HepG2 (cell line): ENCODE results near the gene RBSN. TPM values are rescaled to one million over a fixed set of nuclear protein-coding genes. Genes with fewer than 3 reads are reported as not detected.

Experiments used
- ADNP ChIP-seq: sonication (generic); formaldehyde crosslinking; IDR thresholded peaks from 2 replicates; pipeline ENCODE4 v1.4.0; 2020; ENCODE audit warnings: missing genetic modification reagents
- BRCA1 ChIP-seq: sonication (generic); formaldehyde crosslinking; IDR thresholded peaks from 2 replicates; pipeline ENCODE4 v1.4.0; 2020; ENCODE audit warnings: missing genetic modification reagents
- CEBPG ChIP-seq: IDR thresholded peaks from 2 replicates; pipeline ENCODE4 v1.6.1; 2016
- EHMT2 ChIP-seq: fragments of 200-600 bp; sonication (generic); IDR thresholded peaks from 2 replicates; pipeline ENCODE4 v1.7.0; 2017; ENCODE audit warnings: antibody characterized with exemption, low read depth, low read length, borderline replicate concordance
- NCOA1 ChIP-seq: sonication (generic); formaldehyde crosslinking; IDR thresholded peaks from 2 replicates; pipeline ENCODE4 v1.9.0; 2021; ENCODE audit warnings: missing genetic modification reagents
- PAX8 ChIP-seq: sonication (generic); formaldehyde crosslinking; IDR thresholded peaks from 2 replicates; pipeline ENCODE4 v1.8.0; 2022; ENCODE audit warnings: mild to moderate bottlenecking, missing genetic modification reagents, borderline replicate concordance
- PBX3 ChIP-seq: sonication (generic); formaldehyde crosslinking; IDR thresholded peaks from 2 replicates; pipeline ENCODE4 v1.8.1; 2023; ENCODE audit warnings: missing genetic modification reagents, inconsistent platforms, borderline replicate concordance
- SRF ChIP-seq: IDR thresholded peaks from 2 replicates; pipeline ENCODE4 v1.6.1; 2011; ENCODE audit warnings: mild to moderate bottlenecking, low read depth, low read length, moderate library complexity
- ZBTB20 ChIP-seq: sonication (generic); formaldehyde crosslinking; IDR thresholded peaks from 2 replicates; pipeline ENCODE4 v1.8.1; 2023; ENCODE audit warnings: missing genetic modification reagents, low read depth, mild to moderate bottlenecking, borderline replicate concordance
- ZNF136 ChIP-seq: sonication (generic); formaldehyde crosslinking; IDR thresholded peaks from 2 replicates; pipeline ENCODE4 v1.8.1; 2022; ENCODE audit warnings: low read depth, mild to moderate bottlenecking, moderate library complexity, missing genetic modification reagents
- ZNF256 ChIP-seq: sonication (generic); formaldehyde crosslinking; conservative IDR thresholded peaks from 2 replicates; pipeline ENCODE4 v1.4.0; 2020; ENCODE audit warnings: missing genetic modification reagents
- ZNF543 ChIP-seq: sonication (generic); formaldehyde crosslinking; IDR thresholded peaks from 2 replicates; pipeline ENCODE4 v1.4.0; 2020; ENCODE audit warnings: mild to moderate bottlenecking, missing genetic modification reagents
- ZNF557 ChIP-seq: sonication (generic); formaldehyde crosslinking; IDR thresholded peaks from 2 replicates; pipeline ENCODE4 v1.4.0; 2020; ENCODE audit warnings: missing genetic modification reagents
- ZNF674 ChIP-seq: sonication (generic); formaldehyde crosslinking; IDR thresholded peaks from 2 replicates; pipeline ENCODE4 v1.5.0; 2020; ENCODE audit warnings: low read depth, mild to moderate bottlenecking, missing genetic modification reagents
- ZNF772 ChIP-seq: sonication (generic); formaldehyde crosslinking; IDR thresholded peaks from 2 replicates; pipeline ENCODE4 v1.5.0; 2020; ENCODE audit warnings: mild to moderate bottlenecking, missing genetic modification reagents
- polyA plus RNA-seq, 8 experiments: library from polyadenylated mRNA; depleted of rRNA in 3 of 8; stranded (reverse) in 7 of 8; unstranded in 1 of 8; fragments of >200 nt; fragmentation: Illumina TruSeq in 4 of 8; extraction: Trizol in 4 of 8; gene quantifications; 2 replicates each; pipeline versions ENCODE4 v1.2.1 to v1.2.3, GENCODE V29; 2011 to 2016; ENCODE audit warnings: low read depth in 4 of 8, missing spikeins in 1 of 8, mixed read lengths in 1 of 8; ENCODE audit not compliant: insufficient read depth in 1 of 8
- total RNA-seq, 5 experiments: library from RNA; depleted of rRNA; stranded (reverse); fragments of >200 nt; fragmentation: Illumina TruSeq; extraction: Trizol; gene quantifications; 2 replicates each; pipeline ENCODE4 v1.2.3, GENCODE V29; 2016; ENCODE audit warnings: low read depth in 1 of 5
- TF ChIP-seq, protein P1 (sequence below): sonication (generic); formaldehyde crosslinking; IDR thresholded peaks from 2 replicates; pipeline ENCODE4 v1.5.0; 2020; ENCODE audit warnings: missing genetic modification reagents
- TF ChIP-seq, protein P2 (sequence below): sonication (generic); formaldehyde crosslinking; IDR thresholded peaks from 2 replicates; pipeline ENCODE4 v1.4.0; 2020; ENCODE audit warnings: missing genetic modification reagents, borderline replicate concordance
- TF ChIP-seq, protein P3 (sequence below): sonication (generic); formaldehyde crosslinking; IDR thresholded peaks from 2 replicates; pipeline ENCODE4 v1.5.0; 2020; ENCODE audit warnings: mild to moderate bottlenecking, missing genetic modification reagents

RBSN gene
- total and polyA plus RNA-seq, 2 of the 13 experiments (the other 11 are each of a cell fraction or from before 2014, with no cell fraction given): 7.9 to 11.8 TPM

GRCh38 chr3:15099364-15100098 lies 583 bp upstream of the RBSN start (continued):
- TF ChIP-seq, protein P1, sequence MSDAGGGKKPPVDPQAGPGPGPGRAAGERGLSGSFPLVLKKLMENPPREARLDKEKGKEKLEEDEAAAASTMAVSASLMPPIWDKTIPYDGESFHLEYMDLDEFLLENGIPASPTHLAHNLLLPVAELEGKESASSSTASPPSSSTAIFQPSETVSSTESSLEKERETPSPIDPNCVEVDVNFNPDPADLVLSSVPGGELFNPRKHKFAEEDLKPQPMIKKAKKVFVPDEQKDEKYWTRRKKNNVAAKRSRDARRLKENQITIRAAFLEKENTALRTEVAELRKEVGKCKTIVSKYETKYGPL (CRISPR knock-in tag): no peak
- 0 out of 2 replicates have a peak, but pooled peaks have one; percentile 33 for TF ChIP-seq PAX8 (CRISPR knock-in tag)
- TF ChIP-seq SRF: no peak
- TF ChIP-seq, protein P2, sequence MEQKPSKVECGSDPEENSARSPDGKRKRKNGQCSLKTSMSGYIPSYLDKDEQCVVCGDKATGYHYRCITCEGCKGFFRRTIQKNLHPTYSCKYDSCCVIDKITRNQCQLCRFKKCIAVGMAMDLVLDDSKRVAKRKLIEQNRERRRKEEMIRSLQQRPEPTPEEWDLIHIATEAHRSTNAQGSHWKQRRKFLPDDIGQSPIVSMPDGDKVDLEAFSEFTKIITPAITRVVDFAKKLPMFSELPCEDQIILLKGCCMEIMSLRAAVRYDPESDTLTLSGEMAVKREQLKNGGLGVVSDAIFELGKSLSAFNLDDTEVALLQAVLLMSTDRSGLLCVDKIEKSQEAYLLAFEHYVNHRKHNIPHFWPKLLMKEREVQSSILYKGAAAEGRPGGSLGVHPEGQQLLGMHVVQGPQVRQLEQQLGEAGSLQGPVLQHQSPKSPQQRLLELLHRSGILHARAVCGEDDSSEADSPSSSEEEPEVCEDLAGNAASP (CRISPR knock-in tag): no peak
- peak; percentile 16; the same call in 1 of the 2 replicates for TF ChIP-seq ZBTB20 (CRISPR knock-in tag)
- TF ChIP-seq ZNF772 (CRISPR knock-in tag): no peak
- TF ChIP-seq ZNF557 (CRISPR knock-in tag): no peak
- TF ChIP-seq ZNF256 (CRISPR knock-in tag): peak; percentile 12; the same call in 1 of the 2 replicates
- TF ChIP-seq CEBPG (CRISPR knock-in tag): no peak
- TF ChIP-seq ZNF136 (CRISPR knock-in tag): no peak; the same call in 1 of the 2 replicates
- TF ChIP-seq EHMT2: no peak
- no peak for TF ChIP-seq PBX3 (CRISPR knock-in tag)
- TF ChIP-seq ADNP (CRISPR knock-in tag): no peak
- peak; percentile 10 for TF ChIP-seq ZNF543
- TF ChIP-seq NCOA1 (CRISPR knock-in tag): no peak
- TF ChIP-seq, protein P3, sequence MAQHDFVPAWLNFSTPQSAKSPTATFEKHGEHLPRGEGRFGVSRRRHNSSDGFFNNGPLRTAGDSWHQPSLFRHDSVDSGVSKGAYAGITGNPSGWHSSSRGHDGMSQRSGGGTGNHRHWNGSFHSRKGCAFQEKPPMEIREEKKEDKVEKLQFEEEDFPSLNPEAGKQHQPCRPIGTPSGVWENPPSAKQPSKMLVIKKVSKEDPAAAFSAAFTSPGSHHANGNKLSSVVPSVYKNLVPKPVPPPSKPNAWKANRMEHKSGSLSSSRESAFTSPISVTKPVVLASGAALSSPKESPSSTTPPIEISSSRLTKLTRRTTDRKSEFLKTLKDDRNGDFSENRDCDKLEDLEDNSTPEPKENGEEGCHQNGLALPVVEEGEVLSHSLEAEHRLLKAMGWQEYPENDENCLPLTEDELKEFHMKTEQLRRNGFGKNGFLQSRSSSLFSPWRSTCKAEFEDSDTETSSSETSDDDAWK (CRISPR knock-in tag): no peak
- no peak for TF ChIP-seq ZNF674 (CRISPR knock-in tag)
- TF ChIP-seq BRCA1 (CRISPR knock-in tag): no peak
- TF ChIP-seq, all 625 proteins: peak for 53
